GM18511 (cell line): ENCODE results near the gene PROX2.
A peak's percentile ranks its signal among the peaks of the same experiment; 100 is the strongest.

ENCODE experiments used
- ATAC-seq: cut with Tn5 transposase; IDR thresholded peaks from one replicate; pipeline ENCODE4 v1.9.1; 2021; ENCODE audit warnings: mild to moderate bottlenecking, moderate library complexity; ENCODE audit not compliant: unreplicated experiment

PROX2 gene

DNA sequence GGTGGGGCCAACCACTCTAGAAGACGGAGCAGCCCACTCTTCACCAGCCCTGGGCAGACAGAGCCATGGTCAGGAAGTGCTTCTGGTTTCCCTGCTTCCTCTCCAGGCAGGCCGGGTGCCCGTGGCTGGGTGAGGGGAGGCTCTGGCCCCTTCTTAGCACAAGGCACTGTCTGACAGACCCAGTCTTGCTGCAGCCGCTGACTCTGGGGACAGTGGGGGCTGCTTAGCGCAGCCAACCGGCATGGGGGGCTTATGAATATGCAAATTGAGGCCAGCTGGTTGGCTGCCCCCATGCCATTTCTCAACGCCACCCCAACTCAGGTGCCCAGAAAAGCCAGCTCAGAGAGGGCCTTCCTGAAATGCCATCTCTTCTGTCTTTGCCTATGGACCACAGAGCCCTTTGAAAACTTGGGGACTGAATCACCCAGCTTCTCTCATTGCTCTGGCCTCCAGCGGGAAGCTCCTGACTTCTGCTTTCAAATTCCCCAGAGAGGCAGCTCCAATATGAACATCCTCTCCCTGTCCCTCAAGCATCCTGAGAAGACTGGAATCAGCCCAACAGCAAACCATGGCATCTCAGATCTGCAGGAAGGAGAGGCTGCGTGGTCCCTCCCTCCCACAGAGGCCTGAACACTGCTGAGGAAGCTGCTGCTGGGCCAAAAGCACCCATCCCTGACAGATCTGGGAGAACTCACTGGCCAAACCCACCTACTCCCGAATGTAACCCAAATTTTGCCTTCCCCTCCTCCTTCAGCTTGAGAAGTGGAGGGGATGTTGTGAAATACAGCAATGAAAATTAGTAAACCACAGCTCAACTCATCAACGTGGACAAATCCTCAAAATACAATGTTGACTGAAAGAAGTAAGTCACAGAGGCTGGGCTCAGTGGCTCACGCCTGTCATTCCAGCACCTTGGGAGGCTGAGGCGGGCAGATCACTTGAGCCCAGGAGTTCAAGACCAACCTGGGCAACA is at the start of gene PROX2:
PROX2 (minus strand) TSS at position 205 of the 973 bp plus-strand sequence. CDS start 12,311 bp downstream, outside the sequence.
- ATAC-seq, result no peak

DNA sequence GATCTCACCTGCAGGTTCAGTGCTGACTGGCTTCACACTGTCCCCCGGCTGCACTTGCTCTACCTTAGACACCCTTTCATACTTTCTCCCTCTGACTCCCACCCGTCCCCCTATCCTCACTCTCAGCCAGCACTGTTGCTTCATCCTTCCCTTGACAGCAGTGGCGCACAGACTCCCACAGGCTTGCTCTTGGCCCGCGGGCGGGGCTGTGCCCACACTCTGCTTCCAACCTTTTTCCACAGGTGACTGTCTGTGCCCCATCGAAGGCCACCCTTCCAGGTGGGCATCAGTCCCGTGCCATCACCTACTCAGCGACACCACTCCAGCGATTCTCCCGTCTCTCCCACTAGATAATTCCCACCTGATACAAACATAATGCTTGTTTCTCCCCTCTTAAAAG is 48.1 kb upstream of the PROX2 start:
- no peak for ATAC-seq

DNA sequence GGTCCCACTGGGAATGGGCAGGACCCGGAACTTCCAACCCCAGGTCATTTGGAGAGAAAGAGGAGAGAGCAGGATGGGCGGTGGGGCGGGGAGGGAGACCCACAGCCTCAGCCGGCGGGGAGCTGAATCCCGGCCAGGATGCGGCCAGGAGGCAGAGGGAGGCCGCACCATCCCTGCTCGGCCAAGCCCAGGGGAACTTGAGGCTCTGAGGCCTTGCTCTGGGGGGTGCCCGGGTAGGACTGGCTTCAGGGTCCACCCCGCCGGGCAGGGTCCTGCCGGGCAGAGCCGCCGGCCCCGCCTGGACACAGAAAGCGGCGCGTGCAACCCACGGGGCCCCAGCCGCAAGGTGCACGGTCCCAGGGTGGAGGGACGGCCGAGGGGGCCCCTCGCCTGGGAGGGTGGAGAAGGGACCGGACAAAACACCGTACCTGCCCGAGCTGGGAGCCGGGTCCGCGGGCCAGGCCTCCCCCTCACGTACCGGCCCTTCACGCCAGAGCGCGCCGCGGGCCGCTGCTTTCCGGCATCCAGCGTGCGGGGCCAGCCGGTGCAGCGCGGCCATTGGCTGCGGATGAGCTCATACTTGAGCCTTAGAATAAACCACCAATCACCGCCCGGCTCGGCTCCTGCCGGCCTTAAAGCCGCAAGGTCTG is 46.9 kb upstream of the PROX2 start, which contains the start of gene RPS6KL1:
RPS6KL1 (minus strand) TSS at position 509 of the 650 bp plus-strand sequence. CDS start 1,719 bp downstream, outside the sequence.
- peak; percentile 85 for ATAC-seq

GRCh38 chr14:74921987-74922751 is 46.2 kb upstream of the PROX2 start:
- ATAC-seq, result no peak

- ATAC-seq, result no peak
Measured at GRCh38 chr14:74921053-74921620, 45.2 kb upstream of the PROX2 start.

DNA sequence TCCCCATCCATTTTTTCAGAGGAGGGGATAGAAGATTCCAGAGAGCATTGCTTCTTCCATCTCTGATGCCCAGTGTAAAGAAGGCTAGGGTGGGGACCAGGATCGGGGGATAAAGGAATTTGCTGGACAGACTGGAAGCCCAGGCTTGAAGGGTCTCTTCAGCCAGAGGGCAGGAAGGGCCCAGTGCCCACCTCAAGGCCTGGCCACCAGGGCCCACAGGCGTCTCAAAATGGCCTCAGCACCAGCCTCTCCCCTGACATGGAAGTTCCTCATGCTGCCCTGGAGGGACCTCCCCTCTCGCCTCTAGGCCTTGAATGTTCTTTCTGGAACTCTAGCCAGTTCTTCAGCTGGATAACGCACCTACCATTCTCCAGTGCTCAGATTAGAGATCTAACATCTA is 44.3 kb upstream of the PROX2 start:
- ATAC-seq, result no peak

DNA sequence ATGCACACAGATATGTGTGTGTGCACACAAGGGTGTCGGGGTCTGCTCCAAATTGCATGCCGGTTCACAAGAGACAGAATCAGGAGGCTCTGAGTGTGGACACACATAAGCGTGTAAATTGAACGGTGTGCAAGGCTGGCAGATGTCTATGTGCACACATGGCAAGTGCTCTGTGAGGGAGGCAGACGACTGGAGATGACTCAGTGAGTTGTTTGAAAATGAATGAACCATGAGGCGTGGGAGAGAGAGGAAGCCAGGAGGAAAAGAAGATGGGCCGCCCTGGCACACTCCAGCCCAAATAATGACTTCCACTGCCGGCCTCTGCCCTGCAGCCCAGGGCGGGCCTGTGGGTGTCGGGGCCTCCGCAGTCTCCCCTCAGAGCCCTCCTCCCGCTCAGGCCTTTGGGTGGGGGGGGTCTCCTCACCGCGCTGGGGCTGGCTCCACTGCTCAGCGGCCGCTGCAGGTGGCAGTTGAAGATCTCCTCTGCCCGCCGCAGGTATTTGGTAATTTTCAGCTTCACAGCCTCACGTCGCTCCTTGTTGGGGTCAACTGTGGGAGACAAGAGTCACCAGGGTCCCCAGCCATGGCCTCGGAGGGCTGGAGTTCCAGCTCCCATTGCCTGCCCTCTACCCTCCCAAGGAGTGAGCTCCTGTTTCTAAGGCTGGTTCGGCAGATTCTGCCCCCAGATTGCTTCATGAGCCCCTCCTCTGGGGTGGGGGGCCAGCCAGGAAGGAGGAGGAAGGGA is 43.6 kb upstream of the PROX2 start:
- ATAC-seq, result no peak

GRCh38 chr14:74918380-74918779 is 42.4 kb upstream of the PROX2 start:
- no peak for ATAC-seq

GRCh38 chr14:74917646-74918081 is 41.7 kb upstream of the PROX2 start:
- no peak for ATAC-seq

DNA sequence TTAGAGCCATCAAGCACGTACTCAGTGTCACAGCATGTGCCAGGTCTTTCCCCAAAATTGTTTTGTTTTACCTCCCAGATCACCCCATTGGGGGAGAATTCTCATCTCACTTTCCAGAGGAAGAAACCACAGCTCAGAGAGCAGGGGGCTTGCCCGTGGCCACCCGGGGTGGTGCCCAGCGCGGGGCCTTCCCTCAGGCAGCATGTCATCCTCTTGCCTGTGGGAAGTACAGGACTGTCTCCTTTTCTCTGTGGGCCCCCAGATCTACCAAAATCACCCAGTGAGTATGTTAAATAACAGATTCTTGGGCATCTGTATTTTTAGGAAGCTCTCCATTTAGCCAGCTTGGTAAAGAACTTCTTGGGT is 41.2 kb upstream of the PROX2 start:
- no peak for ATAC-seq

DNA sequence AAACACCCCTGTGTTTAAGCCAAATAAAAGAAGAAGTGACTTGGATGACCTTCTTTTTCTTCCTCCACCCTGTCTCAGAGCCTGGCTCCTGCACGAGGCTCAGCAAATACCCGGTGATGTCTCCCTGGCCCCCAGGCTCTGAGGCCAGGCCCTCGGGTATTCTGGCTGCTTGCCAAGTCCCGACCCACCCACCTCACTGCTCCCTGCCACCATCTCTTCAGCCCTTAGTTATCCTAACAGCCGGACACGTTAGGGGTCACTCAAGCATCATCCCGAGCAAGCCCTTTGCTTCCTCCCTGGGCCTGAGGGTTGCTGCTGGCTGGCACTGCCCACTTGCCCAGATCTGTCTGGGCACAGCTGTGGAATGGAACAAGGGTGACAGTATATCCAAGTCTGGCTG is 39.9 kb upstream of the PROX2 start:
- no peak for ATAC-seq

GRCh38 chr14:74915426-74915825 is 39.5 kb upstream of the PROX2 start:
- ATAC-seq, result no peak

DNA sequence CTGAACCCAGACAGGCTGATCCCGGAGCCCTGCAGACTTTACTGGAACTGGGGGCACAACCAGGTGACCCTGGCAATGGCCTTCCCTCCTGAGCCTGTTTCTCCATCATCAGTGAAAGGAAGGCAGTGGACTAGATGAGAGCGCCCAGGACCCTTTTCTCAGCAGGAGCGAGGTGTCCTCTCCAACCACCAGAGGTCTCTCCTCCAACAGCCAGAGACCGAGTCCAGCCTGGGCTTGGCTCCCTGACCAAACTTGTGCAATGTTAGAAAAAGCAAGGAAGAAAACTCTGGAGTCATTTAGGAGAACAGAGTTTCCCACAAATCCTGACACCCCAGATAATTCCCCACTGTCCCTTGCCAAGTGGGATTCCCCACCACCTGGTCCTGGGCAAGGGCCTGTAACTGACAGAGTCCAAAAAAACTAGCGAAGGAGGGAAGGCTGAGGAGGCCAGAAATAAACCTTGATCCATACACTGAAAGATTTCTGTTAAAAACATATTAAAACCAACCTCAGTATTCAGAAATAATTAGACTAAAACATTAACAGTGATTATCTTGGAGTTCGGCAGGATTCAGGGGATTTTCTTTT is 38.1 kb upstream of the PROX2 start:
- no peak for ATAC-seq

DNA sequence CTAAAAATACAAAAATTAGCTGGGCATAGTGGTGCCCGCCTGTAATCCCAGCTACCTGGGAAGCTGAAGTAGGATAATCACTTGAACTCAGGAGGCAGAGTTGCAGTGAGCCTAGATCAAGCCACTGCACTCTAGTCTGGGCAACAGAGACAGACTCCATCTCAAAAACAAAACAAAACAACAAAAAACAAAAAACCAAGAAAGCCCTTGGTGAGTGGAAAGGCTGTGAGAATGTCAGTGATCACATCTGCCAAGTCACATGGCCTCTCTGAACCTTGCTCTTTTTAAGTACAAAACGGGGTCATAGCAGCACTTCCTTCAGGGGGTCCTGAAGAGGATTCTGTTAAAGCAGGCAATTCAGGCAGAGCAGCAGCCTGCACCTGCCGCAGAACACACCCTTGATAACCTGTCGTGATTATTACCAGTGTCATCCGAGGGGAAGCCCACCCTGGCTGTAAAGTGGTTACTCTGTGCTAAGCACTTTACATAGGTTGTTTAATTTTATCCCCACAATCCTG is 37.5 kb upstream of the PROX2 start:
- ATAC-seq, result no peak

DNA sequence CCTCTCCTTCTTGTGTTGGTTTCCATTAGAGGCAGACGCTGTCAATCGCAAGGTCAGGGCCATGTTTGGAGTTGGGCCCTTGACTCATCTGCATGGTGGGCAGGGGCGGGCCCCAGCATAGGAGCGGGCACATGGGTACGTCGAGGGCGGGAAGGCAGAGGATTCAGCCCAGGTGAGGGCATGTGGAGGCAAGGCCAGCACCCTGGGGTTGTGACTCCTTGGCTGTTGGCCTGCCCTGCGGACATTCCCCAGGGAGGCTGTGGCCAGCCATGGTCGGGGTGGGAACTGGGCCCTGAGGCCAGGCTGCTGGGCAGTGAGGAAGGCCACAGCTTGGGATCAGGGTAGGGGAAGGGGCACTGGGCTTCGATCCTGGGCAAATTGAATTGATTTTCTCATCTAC is 36.9 kb upstream of the PROX2 start:
- ATAC-seq, result no peak

DNA sequence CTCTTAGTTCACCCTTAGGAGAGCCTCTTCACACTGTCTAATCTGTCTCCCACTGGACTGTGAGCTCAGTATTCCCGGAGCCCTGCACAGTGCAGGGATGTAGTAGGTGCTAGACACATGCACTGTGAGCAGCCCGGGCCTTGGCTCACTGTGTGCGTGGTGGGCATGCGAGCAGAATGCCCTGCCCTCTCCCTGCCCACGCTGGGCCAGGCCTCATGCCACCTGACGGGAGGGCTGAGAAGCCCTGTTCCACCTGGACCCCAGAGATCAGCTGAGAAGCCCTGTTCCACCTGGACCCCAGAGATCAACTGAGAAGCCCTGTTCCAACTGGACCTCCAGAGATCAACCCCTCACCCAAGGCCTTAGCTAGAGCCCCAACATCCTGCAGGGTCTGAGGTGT is 36.2 kb upstream of the PROX2 start:
- no peak for ATAC-seq

- ATAC-seq, result no peak
Measured at GRCh38 chr14:74911704-74912103, 35.8 kb upstream of the PROX2 start.

DNA sequence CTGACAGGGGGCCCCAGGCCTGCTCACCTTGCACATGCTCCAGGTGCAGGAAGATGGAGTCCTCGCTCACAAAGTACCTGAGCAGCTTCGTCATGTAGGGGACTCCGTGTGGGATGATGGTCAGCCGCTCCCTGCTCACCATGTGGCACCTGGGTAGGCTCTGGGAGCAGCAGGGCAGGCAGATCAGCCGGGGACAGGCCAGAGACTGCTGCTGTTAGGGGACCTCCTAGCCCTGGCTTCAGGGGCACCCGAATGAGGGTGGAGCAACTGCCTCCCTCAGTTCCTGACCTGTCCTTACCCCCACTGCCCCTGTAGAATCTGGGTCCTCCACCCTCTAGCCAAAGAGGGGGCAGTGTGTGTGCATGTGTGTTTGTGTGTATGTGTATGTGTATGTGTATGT is 35.3 kb upstream of the PROX2 start:
- no peak for ATAC-seq

DNA sequence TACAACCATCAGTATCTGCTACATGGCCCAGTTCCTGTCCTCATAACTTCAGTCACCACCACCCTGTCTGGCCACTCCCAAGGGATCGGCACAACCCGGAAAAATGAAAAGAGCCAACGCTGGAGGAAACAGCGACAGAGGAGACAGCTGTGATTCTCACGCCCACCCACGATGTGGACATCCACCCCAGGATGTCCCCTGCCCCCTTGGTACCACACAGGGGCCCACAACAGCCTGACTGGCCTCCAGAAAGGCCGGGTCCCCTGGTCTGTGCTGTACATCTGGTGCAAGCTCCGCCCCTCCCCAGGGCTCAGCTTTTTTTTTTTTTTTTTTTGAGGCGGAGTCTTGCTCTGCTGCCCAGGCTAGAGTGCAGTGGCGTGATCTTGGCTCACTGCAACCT is 34.6 kb upstream of the PROX2 start:
- ATAC-seq, result no peak

DNA sequence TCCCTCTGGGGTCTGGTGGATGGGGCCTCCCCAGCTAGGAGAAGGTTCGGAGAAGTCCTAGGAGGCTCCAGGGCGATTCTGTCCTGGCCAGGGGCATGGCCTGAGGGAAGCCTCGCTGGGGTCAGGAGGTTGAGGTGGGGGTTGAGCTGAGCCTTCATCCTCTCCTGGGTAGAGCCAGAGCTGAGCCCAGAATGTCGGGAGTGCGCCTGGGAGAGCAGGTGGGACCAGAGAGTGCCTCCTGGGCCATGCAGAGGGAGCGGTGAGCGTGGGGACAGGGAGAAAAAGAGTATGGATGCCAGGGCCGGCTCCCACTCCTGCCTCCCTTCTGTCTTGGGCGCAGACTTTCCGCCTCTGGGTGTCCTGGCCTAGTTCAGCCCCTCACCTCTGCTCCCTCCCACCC is 34.0 kb upstream of the PROX2 start:
- ATAC-seq, result no peak
